Endometrium (tissue), 2 donors: ENCODE results near the gene FXYD2.

Experiments
- FAIRE-seq: peaks from 2 replicates; lab custom pipeline; 2012; peaks lifted over from hg19 to GRCh38; lab: Jason Lieb, UNC
- donor health status: control.
- donor health status: control.

The FXYD2 gene

DNA sequence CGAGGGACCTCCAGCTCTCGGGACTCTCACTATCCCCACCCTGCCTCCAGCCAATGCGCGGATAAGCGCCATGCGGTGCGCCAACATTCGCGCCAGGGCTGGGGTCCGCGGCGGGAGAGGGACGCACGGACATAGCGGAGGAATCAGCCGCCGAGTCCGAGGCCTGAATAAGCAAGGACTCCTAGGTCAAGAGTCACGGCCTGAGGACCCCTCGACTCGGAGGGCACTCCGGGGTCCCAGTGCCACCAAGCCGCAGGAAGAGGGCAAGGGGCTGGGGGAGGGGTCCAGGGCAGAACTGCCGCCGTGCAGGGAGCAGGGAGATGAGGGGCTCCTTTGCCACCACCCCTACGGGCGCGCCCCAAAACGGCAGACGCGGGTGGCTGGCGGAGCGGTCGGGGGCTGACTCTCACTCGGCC lies 28.1 kb downstream of the FXYD2 start:
- no peak for FAIRE-seq

DNA sequence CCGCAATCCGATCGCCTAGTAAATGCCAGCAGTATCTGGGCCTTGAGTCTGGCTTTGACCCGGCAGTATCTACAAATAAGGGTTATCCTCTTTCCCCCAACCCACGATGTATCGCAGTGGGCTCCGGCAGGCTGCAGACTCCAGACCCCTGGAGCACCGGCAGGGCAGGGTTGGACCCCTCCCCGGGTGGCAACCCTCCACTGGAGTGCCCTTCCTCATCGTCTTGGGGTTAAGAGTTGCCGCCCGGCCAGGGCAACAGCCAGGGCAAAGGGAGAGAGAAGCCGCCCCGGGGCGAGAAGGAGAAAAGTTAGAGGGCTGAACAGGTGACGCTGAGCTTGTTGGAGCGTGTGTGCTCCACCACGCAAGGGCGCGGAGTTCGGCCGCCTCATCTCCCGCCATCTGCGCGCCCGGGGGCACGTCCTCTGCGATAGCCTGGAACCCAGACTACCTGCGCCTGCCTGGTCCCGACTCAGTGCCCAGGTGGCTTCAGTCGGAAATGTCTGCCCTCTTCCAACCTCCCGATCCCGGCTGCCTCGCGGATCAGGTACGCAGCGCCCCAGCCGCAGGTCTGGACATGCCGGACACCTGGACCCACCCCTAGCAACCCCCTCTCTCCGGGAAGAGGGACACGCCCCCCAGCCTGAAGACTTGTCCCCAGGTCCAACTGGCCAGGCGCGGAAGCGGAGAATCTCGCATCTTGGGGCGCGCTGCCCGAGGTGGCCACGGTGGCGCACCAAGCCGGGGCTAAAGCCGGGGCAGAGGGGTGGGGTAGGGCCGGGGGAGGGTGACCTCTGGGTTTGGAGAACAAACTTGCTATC lies 28.7 kb downstream of the FXYD2 start:
- FAIRE-seq = no peak

DNA sequence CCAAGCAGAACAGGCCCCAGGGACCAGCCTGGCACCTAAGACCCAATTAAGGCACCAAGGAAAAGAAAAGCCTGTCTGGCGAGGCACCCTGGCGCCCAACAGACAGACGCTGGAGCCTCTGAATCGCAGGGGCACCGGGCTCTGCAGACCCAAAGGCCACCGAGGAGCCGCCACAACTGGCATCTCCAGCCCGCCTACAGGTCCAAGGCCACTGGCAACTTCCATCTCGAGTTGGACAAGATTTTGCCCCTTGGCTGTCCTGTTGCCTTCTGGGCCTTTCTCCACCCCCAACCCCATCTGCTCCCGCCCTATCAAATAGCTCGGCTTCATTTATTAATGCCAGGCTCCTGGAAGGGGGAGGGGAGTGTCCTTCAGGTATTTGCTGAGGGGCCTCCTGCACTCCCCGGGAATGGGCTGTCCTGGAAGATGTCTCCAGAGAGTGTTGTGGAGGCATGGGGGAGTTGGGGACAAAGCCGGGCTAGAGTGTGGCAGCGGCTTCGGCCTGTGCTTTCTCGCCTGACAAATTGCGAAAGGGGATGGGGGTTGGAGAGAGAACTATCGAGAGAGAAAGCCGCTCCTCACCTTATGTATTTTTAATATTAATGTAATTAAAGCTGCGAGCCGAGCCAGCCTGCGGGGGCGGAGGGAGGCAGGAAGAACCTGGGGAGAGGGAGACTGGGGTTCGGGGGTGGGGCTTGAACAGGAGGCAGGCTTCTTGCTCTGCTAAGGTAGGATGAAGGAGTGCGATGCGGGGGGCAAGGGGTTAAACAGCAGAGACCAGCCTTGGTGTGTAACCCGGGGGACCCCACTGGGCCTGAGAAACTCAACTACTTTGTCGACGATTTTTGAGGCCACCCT lies 29.5 kb downstream of the FXYD2 start:
- no peak for FAIRE-seq

DNA sequence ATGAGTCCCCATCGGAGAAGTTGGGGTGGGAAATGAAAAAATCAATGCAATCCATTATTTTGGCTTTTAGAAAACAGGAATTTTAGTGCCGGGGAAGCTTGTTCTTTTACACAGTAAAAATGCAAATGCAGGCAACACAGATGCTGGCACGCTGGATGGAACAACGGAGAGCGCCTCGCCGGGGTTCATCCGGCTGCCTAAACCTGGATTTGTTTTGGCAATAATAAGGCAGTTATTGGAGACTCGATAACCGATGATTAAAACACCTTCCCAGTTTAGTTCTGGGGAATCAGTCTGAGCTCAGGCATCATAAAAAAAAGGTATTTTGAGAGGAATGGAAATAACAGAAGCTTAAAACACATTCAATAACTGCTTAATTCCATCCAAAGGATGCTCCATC lies 30.4 kb downstream of the FXYD2 start:
- no peak for FAIRE-seq

DNA sequence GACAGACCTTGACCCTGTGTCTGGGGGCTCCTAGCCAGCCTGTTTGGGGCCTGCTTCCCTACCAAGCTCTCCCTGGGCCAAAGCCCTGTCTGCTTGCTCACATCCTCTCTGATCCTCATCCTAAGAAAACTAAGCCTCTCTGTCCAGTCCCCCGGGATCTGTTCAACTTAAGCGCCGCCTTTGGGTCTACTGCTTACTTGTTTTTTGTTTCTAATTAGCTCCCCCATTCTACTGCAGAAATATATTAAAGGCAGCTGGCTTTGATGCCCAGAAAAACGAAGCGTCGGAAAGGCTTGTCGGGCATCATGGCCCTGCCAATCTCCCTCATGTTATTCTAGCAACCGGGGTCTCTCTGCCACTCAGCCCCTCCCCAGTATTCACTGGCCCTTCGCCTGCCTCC lies 31.0 kb downstream of the FXYD2 start:
- FAIRE-seq = no peak

DNA sequence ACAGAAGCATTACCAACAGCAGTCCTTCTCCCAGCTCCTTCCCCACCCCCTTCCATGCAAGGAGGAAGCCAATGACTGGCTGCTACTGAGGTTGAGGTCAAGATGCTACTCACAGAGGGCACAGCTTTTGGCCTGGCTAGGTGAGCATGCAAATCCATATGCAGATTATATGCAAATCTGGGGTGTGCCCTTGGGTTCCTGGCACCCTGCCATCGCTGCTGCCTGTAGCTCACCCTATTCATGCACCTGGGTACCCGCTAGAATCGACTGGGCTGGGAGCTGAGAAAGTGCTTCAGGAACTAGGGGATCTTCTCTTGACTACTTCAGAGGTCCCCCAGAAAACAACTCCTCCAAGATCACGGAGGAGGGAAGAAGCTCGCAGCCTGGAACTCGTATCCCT lies 31.6 kb downstream of the FXYD2 start:
- no peak for FAIRE-seq

DNA sequence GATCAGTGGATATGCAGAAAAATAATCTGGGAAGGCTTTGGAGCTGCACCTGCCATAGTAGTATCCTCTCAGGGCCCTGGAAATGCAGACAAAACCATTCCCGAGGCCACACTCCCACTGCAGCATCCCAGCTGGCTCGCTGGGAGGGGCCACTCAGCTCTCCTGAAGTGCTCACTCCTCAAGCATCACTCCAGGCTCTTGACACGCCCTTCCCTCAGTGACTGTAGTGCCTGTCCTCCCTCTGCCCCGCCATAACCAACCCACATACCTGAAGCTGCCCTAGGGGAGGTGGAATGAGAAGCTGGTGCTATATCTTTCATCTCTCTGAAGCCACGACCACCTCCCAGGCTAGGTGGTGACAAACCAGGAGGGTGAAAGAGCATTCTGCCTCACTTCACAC lies 32.3 kb downstream of the FXYD2 start:
- no peak for FAIRE-seq

DNA sequence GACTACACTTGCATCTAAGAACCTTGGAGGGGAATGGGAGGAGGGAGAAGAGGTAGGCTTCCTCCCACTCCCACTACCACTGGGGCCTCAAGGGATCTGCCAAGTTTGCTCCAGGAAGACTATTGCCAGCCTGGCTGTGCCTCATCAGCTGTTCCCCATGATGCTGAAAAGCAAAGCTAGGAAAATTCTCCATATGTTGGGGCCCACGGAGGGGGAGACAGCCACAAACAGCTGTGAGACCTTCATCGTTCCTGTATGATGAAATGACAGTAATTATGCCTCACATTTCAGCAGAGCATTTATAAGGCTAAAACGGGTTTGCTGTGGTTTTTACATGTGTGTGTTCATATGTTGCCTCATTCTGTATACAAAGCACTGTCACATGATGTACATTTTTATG lies 34.3 kb downstream of the FXYD2 start:
- FAIRE-seq = no peak

DNA sequence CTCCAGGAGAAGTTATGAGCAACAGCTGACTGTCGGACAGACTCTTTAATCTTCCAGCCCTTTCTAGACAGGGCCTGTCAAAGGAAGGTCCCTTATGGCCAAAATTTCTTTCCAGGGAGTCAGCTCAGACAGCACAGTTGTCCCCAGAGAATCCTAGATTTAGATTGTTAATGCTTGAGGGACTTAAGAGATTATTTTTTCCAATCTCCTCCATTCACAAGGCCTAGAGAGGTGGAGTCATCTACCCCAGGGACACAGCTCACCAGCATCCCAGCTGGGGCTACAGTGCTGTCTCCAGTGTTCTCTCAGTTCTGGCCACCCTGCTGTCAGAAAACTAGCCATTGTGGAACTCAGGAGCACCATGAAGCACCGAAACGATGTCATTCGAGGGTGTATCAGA lies 35.3 kb downstream of the FXYD2 start:
- FAIRE-seq = no peak

DNA sequence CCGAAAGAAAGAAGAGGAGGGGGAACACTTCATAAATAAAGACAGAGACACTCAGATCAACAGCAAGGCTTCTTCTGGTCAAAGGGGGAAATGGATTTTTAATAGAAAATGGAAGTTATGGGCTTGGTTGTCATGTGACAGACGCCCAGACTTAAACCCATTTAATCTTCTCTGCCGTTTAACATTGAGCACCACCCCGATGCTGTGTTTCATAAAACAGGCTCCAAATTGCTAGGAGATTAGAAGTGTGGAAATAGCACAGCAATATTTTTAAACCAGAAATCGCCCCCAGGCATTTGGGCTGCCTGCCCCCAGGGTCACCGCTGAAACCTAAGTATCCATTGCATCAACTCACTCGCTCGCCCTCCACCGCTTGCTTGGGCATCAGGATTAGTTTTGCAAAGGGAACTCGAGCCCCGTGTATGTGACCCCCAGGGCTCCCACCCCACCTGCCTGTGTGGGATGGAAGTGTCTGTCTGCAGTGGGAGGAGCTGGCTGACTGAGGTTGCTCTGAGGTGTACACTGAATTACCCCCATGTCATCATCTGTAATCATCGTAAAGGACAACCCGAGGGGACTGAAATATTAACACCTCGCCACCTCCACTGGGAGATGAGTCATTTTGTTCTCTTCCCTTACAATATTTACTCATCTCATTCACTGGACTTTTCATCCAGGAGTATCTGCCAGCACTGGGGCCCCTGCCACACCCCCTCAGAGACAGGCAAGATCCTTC lies 38.2 kb downstream of the FXYD2 start:
- no peak for FAIRE-seq

DNA sequence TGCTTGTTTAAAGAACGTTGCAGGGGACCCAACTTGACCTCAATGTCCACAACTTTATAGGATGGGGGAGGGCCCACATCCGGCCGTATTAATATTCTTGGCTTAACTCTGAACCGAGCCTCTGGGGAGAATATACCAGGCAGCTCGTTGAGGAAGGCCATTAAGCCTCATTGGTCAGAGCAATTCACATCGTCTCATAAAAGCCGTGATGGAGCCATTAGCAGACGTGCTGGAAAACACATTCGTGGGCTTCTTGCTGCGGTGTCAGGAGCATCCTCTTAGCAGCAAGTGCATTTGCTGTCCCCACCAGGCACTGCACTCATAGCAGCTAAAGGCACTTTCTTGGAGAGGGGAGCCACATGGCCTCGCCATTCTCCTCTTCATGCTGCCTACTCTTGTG lies 42.4 kb downstream of the FXYD2 start:
- FAIRE-seq = no peak

DNA sequence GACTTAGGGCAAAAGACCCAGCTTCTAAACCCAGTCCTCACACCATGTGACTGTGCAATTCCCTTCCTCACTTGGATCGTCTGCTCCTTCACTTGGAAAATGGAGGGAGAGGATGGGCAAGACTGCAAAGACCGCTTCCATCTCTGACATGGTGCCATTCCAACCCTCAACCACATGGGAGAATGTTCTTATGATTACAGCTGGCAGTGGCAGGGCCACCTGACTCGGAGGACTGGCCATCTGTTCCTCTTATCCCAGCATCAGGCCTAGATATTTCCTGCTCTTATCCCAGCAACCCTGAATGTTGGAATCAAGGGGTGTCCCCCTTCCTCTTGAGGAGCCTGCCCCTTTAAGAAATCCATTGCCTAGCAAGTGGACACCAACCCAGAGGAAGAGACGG lies 42.9 kb downstream of the FXYD2 start:
- FAIRE-seq = no peak

DNA sequence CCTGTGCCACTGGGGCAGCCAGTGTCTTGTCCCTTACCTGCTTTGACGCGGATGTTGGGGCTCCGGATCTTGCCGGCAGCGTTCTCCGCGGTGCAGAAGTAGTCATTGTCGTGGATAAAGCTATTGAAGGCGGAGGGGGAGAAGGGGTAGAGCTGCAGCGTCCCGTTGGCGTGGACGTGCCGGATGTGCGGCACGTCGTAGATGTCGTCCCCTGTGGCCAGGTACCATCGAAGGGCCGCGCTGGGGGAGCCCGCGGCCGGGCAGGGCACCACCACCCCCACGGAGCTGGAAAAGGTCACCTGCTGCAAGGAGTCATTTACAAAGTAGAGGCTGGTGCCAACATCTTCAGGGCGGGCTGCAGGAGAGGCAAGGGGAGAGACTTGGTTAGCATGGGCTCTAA lies 44.1 kb downstream of the FXYD2 start:
- FAIRE-seq = no peak

DNA sequence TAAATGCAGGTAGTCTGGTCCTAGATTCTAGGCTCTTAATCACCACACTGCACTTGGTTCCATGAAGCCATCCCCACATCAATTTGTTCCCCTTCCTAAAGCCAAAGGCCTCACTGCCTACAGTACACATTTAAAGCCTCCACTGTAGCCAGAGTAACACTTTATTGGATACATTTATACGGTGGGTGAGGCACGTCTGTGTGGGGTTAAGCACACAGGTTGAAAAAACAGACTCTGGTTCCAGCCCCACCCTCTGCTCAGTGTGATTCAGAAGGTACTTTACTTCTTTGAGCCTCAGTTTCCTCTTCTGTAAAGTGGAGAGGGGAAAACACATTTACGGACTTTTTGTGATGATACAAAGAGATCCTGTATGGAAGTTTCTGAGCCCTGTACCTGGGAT lies 50.0 kb downstream of the FXYD2 start:
- FAIRE-seq = no peak

DNA sequence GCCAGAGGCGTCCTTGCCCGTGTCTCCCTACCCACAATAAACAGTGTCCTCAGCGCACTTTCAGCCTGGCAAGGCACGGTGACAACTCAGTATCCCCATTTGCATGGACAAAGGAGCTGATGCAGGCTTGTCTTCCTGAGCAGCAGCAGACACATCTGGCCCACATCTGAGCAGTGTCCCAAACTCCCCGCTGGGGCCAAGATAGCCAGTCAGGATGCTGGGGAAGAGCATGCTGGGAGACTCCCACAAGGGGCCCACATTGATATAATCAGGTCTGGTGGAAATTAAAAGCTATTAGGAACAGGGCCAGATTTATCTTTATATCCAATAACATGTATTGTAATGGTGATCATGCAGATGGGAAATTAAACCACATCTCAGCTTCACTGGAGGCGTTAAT lies 52.2 kb downstream of the FXYD2 start:
- no peak for FAIRE-seq

DNA sequence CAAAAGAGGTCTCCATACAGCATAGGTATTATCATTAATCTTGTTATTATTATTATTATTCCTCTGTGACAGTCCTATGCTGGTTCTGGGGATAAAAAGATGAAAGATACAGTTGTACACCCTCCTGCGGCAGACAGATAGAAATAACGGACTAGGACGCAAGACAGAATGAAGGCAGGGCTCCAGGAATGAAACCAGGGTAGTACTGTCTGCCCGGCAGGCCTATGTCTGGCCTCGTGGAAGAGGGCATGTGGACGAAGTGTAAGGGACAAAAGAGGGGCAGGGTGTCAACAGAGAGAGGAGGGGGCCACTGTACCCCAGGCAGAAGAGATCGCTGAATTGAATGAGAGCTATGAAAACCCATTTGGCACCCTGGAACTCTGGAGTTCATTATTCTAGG lies 52.7 kb downstream of the FXYD2 start:
- no peak for FAIRE-seq

DNA sequence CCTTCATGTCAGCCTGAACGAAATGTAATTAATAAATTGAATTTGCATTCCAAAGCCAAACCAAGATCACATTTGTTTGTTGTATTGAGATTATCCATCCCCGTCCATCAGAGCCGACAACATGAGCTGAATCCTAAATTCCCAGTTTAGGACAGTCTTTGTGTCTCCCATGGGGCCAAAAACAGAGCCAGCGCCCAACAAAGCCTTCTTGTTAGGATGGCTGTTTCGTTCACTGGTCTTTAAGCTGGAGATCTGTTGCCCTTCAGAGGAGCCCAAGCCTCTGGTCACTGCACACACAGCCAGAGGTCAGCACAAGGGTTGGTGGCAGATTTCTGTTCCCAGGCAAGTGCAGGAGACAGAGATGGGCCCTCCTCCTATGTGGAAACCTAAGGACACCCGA lies 53.3 kb downstream of the FXYD2 start:
- FAIRE-seq = no peak

DNA sequence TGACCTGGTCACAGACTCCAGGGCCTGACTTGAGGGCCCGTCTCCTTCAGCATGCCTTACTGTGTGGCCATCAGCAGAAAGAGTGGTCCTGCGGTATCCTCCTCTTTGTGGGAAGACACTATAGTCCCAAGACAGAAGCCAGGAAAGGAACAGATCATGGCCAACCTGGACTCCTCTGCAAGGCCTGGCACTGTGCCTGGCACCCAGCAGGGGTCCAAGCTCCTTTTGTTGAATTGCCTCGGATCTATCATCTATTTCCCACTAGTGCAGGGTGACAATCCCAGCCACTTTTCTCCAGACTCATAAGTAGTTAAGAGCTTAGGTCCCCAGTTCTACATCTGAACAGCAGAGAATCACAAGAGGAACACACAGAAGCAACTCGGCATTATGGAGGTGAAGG lies 54.5 kb downstream of the FXYD2 start:
- no peak for FAIRE-seq
